H1 (cell line): ENCODE data around the gene BTBD1.

Source experiments
- ATF2 ChIP-seq: IDR thresholded peaks from 2 replicates; pipeline ENCODE4 v1.6.1; 2012; ENCODE audit warnings: low read length, inconsistent platforms
- BCL11A ChIP-seq, 2 experiments: IDR thresholded peaks; one replicate each; pipeline ENCODE4 v1.6.1; 2011; ENCODE audit warnings: low read depth in 2 of 2, low read length in 2 of 2, mild to moderate bottlenecking in 2 of 2
- CTCF ChIP-seq, 3 experiments: IDR thresholded peaks; 1 replicate in 2 of 3; 2 replicates in 1 of 3; pipeline versions ENCODE4 v1.5.1 to v1.6.1; 2011; ENCODE audit warnings: low read length in 3 of 3, mild to moderate bottlenecking in 3 of 3, inconsistent platforms in 2 of 3, low read depth in 1 of 3, moderate library complexity in 1 of 3; ENCODE audit not compliant: insufficient read depth in 1 of 3; ENCODE audit errors: control extremely low read depth in 1 of 3
- EP300 ChIP-seq, 2 experiments: IDR thresholded peaks; 1 replicate in 1 of 2; 2 replicates in 1 of 2; pipeline ENCODE4 v1.6.1; 2011 to 2012; ENCODE audit warnings: low read depth in 2 of 2, low read length in 2 of 2, mild to moderate bottlenecking in 2 of 2, borderline replicate concordance in 1 of 2, inconsistent platforms in 1 of 2, moderate library complexity in 1 of 2
- JUND ChIP-seq: IDR thresholded peaks from 2 replicates; pipeline ENCODE4 v1.6.1; 2011; ENCODE audit warnings: mild to moderate bottlenecking, improper control_type of control experiment, low read length
- MAX ChIP-seq: IDR thresholded peaks from 2 replicates; pipeline ENCODE4 v1.6.1; 2012; ENCODE audit warnings: inconsistent platforms
- POLR2A ChIP-seq, 2 experiments: IDR thresholded peaks; 1 replicate in 1 of 2; 2 replicates in 1 of 2; pipeline ENCODE4 v1.6.1; 2011; ENCODE audit warnings: low read depth in 2 of 2, low read length in 2 of 2, mild to moderate bottlenecking in 2 of 2; ENCODE audit errors: control extremely low read depth in 1 of 2
- RAD21 ChIP-seq, 2 experiments: IDR thresholded peaks in 1 of 2; conservative IDR thresholded peaks in 1 of 2; 2 replicates each; pipeline ENCODE4 v1.6.1; 2011; ENCODE audit warnings: low read depth in 2 of 2, low read length in 2 of 2, improper control_type of control experiment in 1 of 2, inconsistent platforms in 1 of 2, mild to moderate bottlenecking in 1 of 2, moderate library complexity in 1 of 2
- RNF2 ChIP-seq: fragments of 200-900, 300-1000 bp; sonication (generic); IDR thresholded peaks from 2 replicates; pipeline ENCODE4 v1.7.1; 2016; ENCODE audit warnings: borderline replicate concordance, low read depth, mild to moderate bottlenecking, antibody characterized with exemption, low read length; ENCODE audit not compliant: poor library complexity, severe bottlenecking; ENCODE audit errors: missing control alignments
- SP1 ChIP-seq: IDR thresholded peaks from 2 replicates; pipeline ENCODE4 v1.6.1; 2011; ENCODE audit warnings: low read depth, low read length
- SP2 ChIP-seq: IDR thresholded peaks from 2 replicates; pipeline ENCODE4 v1.6.1; 2012; ENCODE audit warnings: mild to moderate bottlenecking, low read length, inconsistent platforms
- TAF1 ChIP-seq: IDR thresholded peaks from 2 replicates; pipeline ENCODE4 v1.6.1; 2011; ENCODE audit warnings: mild to moderate bottlenecking, low read depth, low read length
- YY1 ChIP-seq: IDR thresholded peaks from 2 replicates; pipeline ENCODE4 v1.6.1; 2011; ENCODE audit warnings: low read depth, mild to moderate bottlenecking, low read length

- TF ChIP-seq SP2 (no peak), CTCF (IDR thresholded peaks at IDR 0.05; ENCODE audit: control extremely low read depth in 1 of 3, insufficient read depth in 1 of 3, low read depth in 1 of 3, low read length in 3 of 3) (no peak), MAX (no peak), SP1 (no peak), BCL11A (IDR thresholded peaks at IDR 0.05; ENCODE audit: low read depth in 2 of 2, low read length in 2 of 2) (no peak), RAD21 (IDR thresholded peaks at IDR 0.05 in 1 of 2, conservative IDR thresholded peaks at IDR 0.05 in 1 of 2; ENCODE audit: low read depth in 2 of 2, low read length in 2 of 2) (no peak), YY1 (no peak), ATF2 (no peak), EP300 (IDR thresholded peaks at IDR 0.05; ENCODE audit: borderline replicate concordance in 1 of 2, low read depth in 2 of 2, low read length in 2 of 2) (no peak), TAF1 (no peak), RNF2 (no peak), POLR2A (IDR thresholded peaks at IDR 0.05; ENCODE audit: control extremely low read depth in 1 of 2, low read depth in 2 of 2, low read length in 2 of 2) (peak in 1 of 2 experiments; percentile 27; a peak in 2 of 3 replicates), JUND (no peak)
Observed at GRCh38 chr15:83015361-83015760, 51.7 kb downstream of the BTBD1 start.
